GM15510 (cell line): ENCODE data around the gene FOXQ1.

Experiments
- POLR2A ChIP-seq: IDR thresholded peaks from 3 replicates; pipeline ENCODE4 v1.6.1; 2011; ENCODE audit warnings: borderline replicate concordance; ENCODE audit not compliant: insufficient read length; ENCODE audit errors: extremely low read depth

FOXQ1 gene

DNA sequence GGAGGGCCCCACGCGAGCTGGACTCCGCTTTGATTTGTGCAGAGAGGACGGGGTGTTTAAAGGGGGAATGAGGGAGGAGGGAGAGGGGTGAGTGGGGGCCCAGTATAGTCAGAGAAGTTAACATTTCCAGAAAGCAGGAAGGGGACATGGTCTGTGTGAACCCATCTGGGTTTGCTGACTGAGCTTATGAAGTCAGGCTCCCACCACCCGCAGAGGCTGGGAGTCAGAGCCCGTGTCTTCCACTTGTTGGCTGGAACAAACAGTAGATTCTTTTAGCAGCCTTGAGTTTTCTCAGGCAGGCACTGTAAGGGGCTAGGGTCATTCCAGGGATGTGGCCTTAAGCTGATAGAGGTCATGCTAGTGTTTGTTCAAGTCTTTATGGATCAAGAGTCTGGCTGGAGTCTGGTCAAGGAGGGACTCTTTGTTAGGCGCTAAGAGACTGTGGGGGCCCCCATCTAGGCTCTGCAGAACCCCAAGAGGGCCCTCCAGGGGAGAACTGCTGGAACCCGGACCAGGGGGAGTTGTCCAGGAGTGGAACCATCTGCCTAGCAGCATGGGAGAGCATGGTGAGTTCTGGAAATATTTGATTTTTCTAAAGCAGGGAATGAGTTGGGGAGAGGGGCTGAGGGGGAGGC is 31.1 kb upstream of the FOXQ1 start:
- no peak for TF ChIP-seq POLR2A

DNA sequence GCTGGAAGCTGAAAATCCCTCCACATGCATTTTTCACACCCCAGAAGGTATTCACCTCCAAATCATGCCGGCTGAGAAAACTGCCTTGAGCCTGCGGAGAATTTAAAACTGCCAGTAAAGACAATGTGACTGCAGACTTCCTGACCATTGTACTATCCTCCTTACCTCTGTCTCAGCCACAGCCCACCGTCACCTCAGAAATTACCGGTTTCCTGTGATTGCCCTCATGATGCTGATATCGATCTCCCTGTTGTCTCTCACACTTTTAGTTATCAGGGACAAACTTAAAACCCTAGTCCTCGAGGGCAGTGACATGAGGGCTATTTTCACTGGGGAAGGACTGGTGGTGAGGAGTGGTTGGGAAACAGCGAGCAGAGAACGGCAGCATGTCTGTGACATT is 30.2 kb upstream of the FOXQ1 start:
- no peak for TF ChIP-seq POLR2A

DNA sequence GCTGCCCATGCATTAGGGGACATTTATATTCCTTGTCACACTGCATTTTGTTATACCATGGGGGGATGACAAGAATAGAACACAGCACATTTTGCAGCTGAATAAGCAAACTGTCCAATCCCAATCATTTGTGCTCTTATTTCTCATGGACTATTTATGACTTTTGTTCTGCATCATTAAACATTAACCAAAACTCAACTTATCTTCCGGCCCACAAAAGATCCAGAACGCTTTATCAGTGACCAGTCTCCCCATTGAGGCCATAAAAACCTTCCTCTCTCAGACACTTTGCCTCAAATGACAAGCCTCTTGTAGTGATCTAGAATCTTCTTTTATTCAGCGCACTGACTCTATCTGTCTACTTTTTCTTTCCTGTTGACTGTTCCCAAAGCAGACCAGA is 28.4 kb upstream of the FOXQ1 start:
- no peak for TF ChIP-seq POLR2A

DNA sequence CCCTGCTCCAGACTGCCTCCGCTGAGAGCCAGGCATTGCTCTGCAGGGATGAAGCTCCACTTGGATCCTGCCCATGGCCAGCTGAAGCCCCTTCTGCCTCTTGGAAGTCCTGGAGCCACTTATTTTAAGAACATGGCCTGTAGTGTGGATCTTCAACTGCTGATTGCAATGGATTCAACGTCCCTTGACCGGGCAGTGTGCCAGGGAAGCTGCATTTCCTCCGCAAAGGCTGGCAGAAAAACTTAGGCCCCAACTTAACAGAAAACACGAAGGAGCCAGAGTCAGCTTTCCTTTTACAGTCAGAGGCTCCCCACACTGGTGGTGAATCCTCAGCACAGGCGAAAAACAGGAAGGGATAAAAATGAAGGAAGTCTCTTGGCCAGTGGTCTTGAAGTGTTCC is 26.3 kb upstream of the FOXQ1 start:
- TF ChIP-seq POLR2A = no peak

DNA sequence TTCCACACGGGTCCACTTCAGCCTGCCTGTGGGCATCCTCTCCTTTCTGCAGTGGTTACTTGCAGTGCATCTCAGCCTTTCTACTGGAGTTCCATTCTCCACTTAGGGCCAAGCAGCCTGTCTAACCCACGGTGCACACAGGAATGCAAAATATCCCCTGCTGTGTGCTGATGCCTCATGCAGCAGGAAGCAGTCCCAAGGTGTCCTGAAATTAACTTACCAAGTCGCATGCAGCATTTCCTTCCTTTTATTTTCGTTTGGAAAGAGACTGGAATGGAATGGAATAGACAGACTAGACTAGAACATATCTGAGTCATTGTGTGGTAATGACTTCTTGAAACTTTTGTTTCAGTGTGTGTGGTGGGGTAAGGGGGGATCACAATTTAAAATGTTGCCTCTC is 25.9 kb upstream of the FOXQ1 start:
- no peak for TF ChIP-seq POLR2A

DNA sequence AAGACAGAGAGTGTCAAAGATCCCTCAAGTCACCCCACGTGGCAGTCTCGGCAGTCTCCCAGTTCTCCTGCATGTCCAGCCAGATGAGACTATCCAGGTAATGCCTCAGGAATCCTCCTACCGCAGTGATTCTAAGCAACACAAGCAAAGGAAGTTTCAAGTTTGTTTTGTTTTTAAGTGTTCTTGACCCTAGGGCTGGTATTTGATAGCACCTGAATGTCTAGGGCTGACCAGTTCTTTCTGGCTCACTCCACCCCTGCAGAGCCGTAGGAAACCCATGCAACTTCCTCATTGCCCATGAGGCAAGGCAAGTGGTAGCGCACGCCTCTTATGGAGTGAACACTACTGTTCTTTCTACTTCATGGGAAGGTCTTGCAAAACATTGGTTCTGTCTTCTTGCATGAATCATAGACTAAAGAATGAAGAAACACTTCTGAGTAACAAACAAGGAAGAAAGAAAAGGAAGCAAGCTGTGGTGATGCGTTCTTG is 24.8 kb upstream of the FOXQ1 start:
- TF ChIP-seq POLR2A = no peak

DNA sequence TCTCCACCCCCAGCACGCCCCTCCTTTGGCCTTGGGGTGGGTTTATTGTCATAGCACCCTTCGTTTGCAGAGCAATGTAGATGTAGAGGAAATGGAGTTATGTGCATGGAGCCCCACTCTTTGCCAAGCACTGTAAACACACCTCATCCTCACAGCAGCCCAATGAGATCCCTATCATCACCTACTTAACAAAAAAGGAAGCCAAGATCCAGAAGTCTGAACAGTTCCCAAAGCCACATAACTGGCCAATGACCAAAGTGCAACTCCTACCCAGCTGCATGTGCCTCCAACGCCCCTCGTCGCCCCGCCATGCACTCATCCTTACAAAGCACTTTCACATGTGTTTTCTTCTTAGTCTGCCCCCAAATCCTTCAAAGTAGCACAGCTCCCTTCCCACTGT is 21.8 kb upstream of the FOXQ1 start:
- TF ChIP-seq POLR2A = no peak

DNA sequence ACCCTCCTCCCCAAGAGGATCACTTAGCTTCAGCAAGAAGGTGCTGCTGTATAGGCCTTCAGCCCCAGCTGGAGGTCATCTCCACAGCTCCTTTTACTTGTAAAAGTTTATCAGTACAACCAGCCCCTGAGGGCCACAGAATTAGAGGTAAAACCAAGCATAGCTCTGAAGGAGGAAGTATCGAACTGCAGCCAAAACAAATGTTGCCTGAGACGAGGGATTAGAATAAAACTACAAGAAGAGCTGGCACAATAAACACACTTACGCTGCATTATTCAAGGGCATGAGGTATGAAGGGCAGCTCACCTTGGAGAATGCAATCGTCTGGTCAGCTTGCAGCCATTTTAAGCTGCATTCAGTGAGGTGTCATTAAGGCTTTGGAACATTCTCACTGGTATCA is 21.1 kb upstream of the FOXQ1 start:
- TF ChIP-seq POLR2A = no peak

DNA sequence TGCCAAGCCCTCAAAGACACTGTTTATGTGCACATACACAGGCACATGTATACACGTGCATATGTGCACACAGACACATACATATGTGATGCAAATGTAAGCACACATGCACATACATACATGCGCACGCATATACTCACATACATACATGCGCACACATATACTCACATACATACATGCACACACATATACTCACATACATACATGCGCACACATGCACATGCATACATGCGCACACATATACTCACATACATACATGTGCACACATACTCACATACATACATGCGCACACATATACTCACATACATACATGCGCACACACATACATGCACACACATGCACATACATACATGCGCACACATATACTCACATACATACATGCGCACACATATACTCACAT is 20.5 kb upstream of the FOXQ1 start:
- TF ChIP-seq POLR2A = no peak

DNA sequence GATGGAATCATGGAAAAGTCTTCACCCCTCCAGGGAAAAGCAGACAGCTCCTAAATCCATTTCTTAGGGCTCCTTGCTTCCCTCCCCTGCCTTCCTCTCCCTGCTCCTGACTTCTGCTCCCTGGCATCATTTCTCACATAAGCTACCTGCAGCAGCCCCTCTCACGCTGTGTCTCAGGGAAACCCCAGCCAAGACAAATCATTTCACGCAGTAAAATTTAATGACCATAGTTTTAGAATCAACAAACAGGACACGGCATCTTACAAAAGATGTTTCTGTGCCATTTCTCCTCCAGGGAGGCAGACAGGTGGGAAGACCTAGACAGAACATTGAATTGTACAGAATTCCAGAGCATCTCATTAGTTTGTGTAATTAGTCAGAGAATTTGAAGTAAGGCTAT is 16.5 kb upstream of the FOXQ1 start:
- TF ChIP-seq POLR2A = no peak

DNA sequence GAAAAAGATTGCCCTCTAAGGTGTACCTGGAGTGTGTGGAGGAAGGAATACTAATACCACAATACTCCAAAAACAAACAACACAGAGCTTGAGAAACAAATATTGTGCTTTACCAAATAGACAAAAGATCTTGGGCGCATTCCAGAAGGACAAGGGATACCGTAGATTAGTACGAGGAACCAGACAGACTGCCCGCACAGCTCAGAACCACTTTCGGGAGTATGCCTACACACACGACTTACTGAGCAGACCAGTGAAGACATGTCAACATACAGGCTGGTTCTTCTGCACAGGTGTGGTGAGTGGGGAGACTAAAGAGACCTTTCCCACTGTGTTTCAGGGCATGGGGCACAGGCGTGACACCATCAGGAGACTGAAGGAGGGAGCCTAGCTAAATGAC is 15.8 kb upstream of the FOXQ1 start:
- no peak for TF ChIP-seq POLR2A

DNA sequence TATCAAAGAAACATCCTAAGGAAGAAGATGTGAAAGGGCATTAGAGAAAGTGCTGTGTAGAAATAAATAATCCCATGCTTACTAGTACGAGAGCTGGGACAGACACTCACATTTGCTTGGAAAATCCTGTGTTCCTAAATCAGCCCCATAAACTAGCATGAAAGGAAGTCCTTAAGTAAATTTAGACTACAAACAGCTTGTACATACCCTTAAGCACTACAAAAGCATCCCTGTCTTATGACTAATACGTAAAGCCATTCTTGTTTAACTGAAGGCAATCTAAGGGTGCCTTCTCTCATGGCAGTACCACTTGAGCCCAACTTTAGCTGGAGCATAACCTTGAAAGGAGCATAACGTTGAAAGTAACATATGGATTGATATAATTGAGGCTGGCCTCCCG is 15.4 kb upstream of the FOXQ1 start:
- TF ChIP-seq POLR2A = no peak

DNA sequence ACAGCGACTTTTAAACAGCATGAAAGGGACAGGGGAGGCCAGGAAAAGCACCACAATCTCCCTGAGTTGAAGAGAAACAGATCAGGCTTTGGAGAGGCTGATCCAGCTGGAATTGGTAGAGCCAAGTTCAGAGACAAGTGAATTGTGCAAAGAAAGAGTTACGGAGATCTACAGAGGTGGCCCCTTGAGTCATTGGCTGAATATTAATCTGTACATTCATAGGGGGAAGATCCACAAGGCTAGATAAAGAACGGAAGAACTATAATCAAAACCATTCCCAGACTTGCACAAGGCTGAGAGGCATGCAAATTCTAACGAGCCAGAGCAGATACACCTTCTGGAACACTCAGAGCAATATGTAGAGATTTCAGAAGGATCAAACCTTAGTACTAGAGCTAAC is 14.2 kb upstream of the FOXQ1 start:
- no peak for TF ChIP-seq POLR2A

DNA sequence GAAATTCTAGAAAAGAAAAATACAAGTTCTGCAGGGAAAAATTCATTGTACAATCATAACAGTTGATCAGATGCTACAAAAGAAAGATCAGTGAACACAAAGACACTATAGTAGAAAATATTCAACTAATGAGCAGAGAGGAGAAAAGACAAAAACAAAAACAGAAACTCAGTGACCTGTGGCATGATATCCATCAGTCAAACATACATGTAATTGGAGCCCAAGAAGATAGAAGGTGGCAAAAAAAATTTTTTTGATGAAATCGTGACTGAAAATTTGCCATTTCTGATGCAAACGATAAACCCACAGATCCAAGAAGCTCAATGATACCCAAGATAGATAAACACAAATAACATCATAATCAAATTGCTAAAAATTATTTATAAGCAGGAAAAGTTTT is 13.1 kb upstream of the FOXQ1 start:
- no peak for TF ChIP-seq POLR2A

DNA sequence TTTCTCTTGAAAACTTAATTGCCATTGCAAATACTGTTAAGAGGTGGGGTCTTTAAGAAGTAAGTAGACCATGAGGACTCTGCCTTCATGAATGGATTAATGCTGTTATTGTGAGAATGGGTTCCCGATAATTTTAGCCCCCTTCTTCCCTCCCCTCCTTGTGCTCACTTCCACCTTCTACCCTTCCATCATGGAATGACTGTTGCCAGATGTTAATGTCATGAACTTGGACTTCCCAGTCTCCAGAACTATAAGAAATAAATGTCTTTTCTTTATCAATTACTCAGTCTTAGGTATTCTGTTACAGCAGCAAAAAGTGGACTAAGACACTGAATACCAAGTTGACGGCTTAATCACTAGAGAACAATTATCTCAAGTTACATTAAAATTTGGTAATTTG is 5.8 kb upstream of the FOXQ1 start:
- no peak for TF ChIP-seq POLR2A

DNA sequence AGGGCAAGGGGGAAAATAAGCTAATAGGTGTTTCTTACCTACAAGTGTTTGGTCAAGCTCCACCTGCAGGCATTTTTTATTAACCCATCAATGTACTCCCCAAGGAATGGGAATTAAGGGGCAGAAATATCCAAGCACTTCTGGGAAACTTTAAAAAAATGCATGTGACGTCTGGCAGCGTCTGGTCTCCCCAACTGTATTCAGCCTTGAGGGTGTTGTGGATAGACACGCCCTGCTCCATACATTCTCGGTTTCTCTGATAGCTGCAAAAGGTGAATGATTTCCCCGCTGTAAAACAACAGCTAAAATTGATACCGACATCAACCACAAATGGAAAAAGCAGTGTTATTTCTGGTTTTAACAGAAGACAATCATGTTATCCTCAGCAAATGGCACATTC is 2.5 kb upstream of the FOXQ1 start:
- no peak for TF ChIP-seq POLR2A
